ENCODE data around the gene RNF213.
"Not testable (repeated sequence)": the region's sequence is repeated elsewhere in the genome, so short reads cannot be mapped to it uniquely, and the experiment has no call there.

RNF213 gene

GRCh38 chr17:80274331-80274730 is 13.7 kb downstream of the RNF213 start:
- DNase-seq, result no peak

- DNase-seq, result no peak
Observed at GRCh38 chr17:80274871-80275449, 14.3 kb downstream of the RNF213 start.

- DNase-seq, result not testable (repeated sequence)
Observed at GRCh38 chr17:80275857-80276256, 15.2 kb downstream of the RNF213 start.

GRCh38 chr17:80277751-80278671 is 17.4 kb downstream of the RNF213 start:
- DNase-seq, result no peak

GRCh38 chr17:80279895-80280294 is 19.2 kb downstream of the RNF213 start:
- no peak for DNase-seq

GRCh38 chr17:80281516-80281915 is 20.9 kb downstream of the RNF213 start:
- no peak for DNase-seq

- no peak for DNase-seq
Observed at GRCh38 chr17:80283116-80283852, 22.6 kb downstream of the RNF213 start.

GRCh38 chr17:80284631-80285030 is 24.0 kb downstream of the RNF213 start:
- no peak for DNase-seq

- no peak for DNase-seq
Observed at GRCh38 chr17:80285237-80285920, 24.7 kb downstream of the RNF213 start.

- DNase-seq, result no peak
Observed at GRCh38 chr17:80286638-80286960, 25.9 kb downstream of the RNF213 start.

GRCh38 chr17:80287038-80287437 is 26.4 kb downstream of the RNF213 start:
- no peak for DNase-seq

- DNase-seq, result no peak
Observed at GRCh38 chr17:80287806-80288567, 27.3 kb downstream of the RNF213 start.

- DNase-seq, result no peak
Observed at GRCh38 chr17:80289616-80290015, 29.0 kb downstream of the RNF213 start.

GRCh38 chr17:80290156-80290555 is 29.5 kb downstream of the RNF213 start:
- no peak for DNase-seq

GRCh38 chr17:80291260-80291659 is 30.6 kb downstream of the RNF213 start:
- DNase-seq, result no peak

GRCh38 chr17:80291691-80292487 is 31.2 kb downstream of the RNF213 start:
- no peak for DNase-seq

- no peak for DNase-seq
Observed at GRCh38 chr17:80292521-80292971, 31.9 kb downstream of the RNF213 start.

GRCh38 chr17:80294210-80294609 is 33.6 kb downstream of the RNF213 start:
- no peak for DNase-seq

- DNase-seq, result no peak
Observed at GRCh38 chr17:80294653-80295052, 34.0 kb downstream of the RNF213 start.

GRCh38 chr17:80295146-80295545 is 34.5 kb downstream of the RNF213 start:
- no peak for DNase-seq

- no peak for DNase-seq
Observed at GRCh38 chr17:80295559-80295958, 34.9 kb downstream of the RNF213 start.
